ENCODE results near the gene AHSG.

GRCh38 chr3:186589856-186590579 is 22.8 kb upstream of the AHSG start:
- TF ChIP-seq CTCF (IDR thresholded peaks at IDR 0.05), result no peak
- no peak for TF ChIP-seq POLR2A (IDR thresholded peaks at IDR 0.05)
